Astrocyte (in vitro differentiated cells and primary cell): ENCODE results near the gene METTL25. TPM values are rescaled to one million over a fixed set of nuclear protein-coding genes. Genes with fewer than 3 reads are reported as not detected.

Experiments used
- DNase-seq: peaks from one replicate; pipeline ENCODE4 v3.0.0-alpha.2; 2010; ENCODE audit warnings: low read depth
- FAIRE-seq: peaks from 2 replicates; lab custom pipeline; 2011; peaks lifted over from hg19 to GRCh38; lab: Jason Lieb, UNC
- H2AFZ ChIP-seq: 2 replicates; pipeline ENCODE4 v1.6.0; 2012; ENCODE audit warnings: low read depth, low read length, inconsistent platforms
- H3K27ac ChIP-seq: 2 replicates; pipeline ENCODE4 v1.5.1; 2011; ENCODE audit warnings: low read depth, low read length, inconsistent platforms
- H3K27me3 ChIP-seq: 2 replicates; pipeline ENCODE4 v1.6.0; 2011; ENCODE audit warnings: low read length, inconsistent platforms; ENCODE audit not compliant: insufficient read depth
- H3K36me3 ChIP-seq: 2 replicates; pipeline ENCODE4 v1.5.1; 2011; ENCODE audit warnings: low read length, inconsistent platforms; ENCODE audit not compliant: insufficient read depth
- H3K4me1 ChIP-seq: 2 replicates; pipeline ENCODE4 v1.5.1; 2011; ENCODE audit warnings: low read length, inconsistent platforms; ENCODE audit not compliant: insufficient read depth
- H3K4me2 ChIP-seq: 2 replicates; pipeline ENCODE4 v1.6.0; 2012; ENCODE audit warnings: low read length, inconsistent platforms
- H3K4me3 ChIP-seq: 2 replicates; pipeline ENCODE4 v1.5.1; 2011; ENCODE audit warnings: low read depth, mild to moderate bottlenecking, low read length, inconsistent platforms; ENCODE audit not compliant: insufficient read depth
- H3K79me2 ChIP-seq: 2 replicates; pipeline ENCODE4 v1.6.0; 2012; ENCODE audit warnings: mild to moderate bottlenecking, low read length, inconsistent platforms; ENCODE audit not compliant: insufficient read depth
- H3K9ac ChIP-seq: 2 replicates; pipeline ENCODE4 v1.6.0; 2012; ENCODE audit warnings: mild to moderate bottlenecking, low read length, inconsistent platforms
- H3K9me3 ChIP-seq: 2 replicates; pipeline ENCODE4 v1.5.1; 2012; ENCODE audit warnings: low read depth, mild to moderate bottlenecking, low read length, inconsistent platforms; ENCODE audit not compliant: insufficient read depth
- H4K20me1 ChIP-seq: 2 replicates; pipeline ENCODE4 v1.6.0; 2012; ENCODE audit warnings: low read length, inconsistent platforms; ENCODE audit not compliant: insufficient read depth
- H3K27ac Mint-ChIP-seq: one replicate; pipeline ENCODE4 v1.8.0; 2021; ENCODE audit warnings: mild to moderate bottlenecking, mixed read lengths; ENCODE audit not compliant: unreplicated experiment
- H3K27me3 Mint-ChIP-seq: one replicate; pipeline ENCODE4 v1.8.0; 2021; ENCODE audit warnings: low read depth, mixed read lengths; ENCODE audit not compliant: unreplicated experiment
- H3K36me3 Mint-ChIP-seq: one replicate; pipeline ENCODE4 v1.8.0; 2021; ENCODE audit warnings: low read depth, mixed read lengths; ENCODE audit not compliant: unreplicated experiment
- H3K4me1 Mint-ChIP-seq: one replicate; pipeline ENCODE4 v1.8.0; 2021; ENCODE audit warnings: low read depth, mixed read lengths; ENCODE audit not compliant: unreplicated experiment
- H3K4me3 Mint-ChIP-seq: one replicate; pipeline ENCODE4 v1.8.0; 2021; ENCODE audit warnings: mild to moderate bottlenecking, moderate library complexity, mixed read lengths; ENCODE audit not compliant: unreplicated experiment
- H3K9me3 Mint-ChIP-seq: one replicate; pipeline ENCODE4 v1.8.0; 2021; ENCODE audit warnings: mild to moderate bottlenecking, mixed read lengths; ENCODE audit not compliant: unreplicated experiment
- EZH2 ChIP-seq: IDR thresholded peaks from 2 replicates; pipeline ENCODE4 v1.6.1; 2012; ENCODE audit warnings: mild to moderate bottlenecking, low read length, inconsistent platforms; ENCODE audit not compliant: insufficient read depth
- total RNA-seq: library from RNA; stranded (reverse); gene quantifications from 2 replicates; pipeline ENCODE4 v1.2.1, GENCODE V29; 2021
- TF ChIP-seq, protein P1 (sequence below): IDR thresholded peaks from 2 replicates; pipeline ENCODE4 v1.5.1; 2011; ENCODE audit warnings: low read depth, mild to moderate bottlenecking, inconsistent platforms, low read length, moderate library complexity; ENCODE audit not compliant: insufficient read depth

The METTL25 gene
- total RNA-seq, 1 donor from 2014 or later: 9.4 TPM

DNA sequence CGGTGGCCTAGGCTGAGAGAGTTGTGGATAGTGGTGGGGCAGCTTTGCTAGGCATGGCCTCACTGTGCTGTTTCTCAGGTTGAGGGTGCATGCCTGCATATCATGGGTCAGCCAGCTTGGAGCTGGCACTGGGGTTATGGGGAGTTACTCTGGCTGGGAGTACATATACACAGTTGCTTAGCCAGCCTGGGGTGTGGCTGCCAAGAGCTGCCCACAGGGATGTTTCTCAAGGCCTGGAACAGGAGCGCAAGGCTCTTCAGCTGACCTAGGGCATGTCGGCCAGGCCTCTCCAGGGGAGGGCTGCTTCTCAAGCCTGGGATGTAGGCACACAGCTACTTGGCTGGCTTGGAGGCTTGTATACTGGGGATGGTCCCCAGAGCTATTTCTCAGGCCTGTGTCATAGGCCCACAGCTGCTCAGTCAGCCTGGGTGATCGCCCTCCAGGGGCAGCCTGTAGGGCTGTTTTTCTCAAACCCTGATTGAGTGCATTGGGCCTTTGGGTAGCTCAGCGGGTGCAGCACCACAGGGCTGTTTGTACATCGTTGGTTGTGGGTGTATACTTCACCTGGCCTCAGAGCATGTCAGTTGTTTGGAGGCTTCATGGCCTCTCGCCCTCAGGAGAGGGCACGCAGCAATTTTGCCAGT, 114.9 kb downstream of the METTL25 start:
- Mint-ChIP-seq H3K27ac (no peak overlapping the region), H3K4me1 (peaks cover 2% of the 10 kb centered on the region), H3K36me3 (peaks cover 16% of the 10 kb centered on the region), H3K9me3 (no peaks in the 10 kb centered on the region), H3K4me3 (no peak overlapping the region), H3K27me3 (no peaks in the 10 kb centered on the region)
- H3K4me1 ChIP-seq: peaks cover 5% of the 10 kb centered on the region
- no peak for FAIRE-seq
- H4K20me1 ChIP-seq: no peaks in the 10 kb centered on the region
- H3K27ac ChIP-seq: no peak overlapping the region
- no peaks in the 10 kb centered on the region for H3K36me3 ChIP-seq
- no peaks in the 10 kb centered on the region for H3K27me3 ChIP-seq
- H3K9me3 ChIP-seq: no peaks in the 10 kb centered on the region
- no peak overlapping the region for H3K9ac ChIP-seq
- TF ChIP-seq, protein P1, sequence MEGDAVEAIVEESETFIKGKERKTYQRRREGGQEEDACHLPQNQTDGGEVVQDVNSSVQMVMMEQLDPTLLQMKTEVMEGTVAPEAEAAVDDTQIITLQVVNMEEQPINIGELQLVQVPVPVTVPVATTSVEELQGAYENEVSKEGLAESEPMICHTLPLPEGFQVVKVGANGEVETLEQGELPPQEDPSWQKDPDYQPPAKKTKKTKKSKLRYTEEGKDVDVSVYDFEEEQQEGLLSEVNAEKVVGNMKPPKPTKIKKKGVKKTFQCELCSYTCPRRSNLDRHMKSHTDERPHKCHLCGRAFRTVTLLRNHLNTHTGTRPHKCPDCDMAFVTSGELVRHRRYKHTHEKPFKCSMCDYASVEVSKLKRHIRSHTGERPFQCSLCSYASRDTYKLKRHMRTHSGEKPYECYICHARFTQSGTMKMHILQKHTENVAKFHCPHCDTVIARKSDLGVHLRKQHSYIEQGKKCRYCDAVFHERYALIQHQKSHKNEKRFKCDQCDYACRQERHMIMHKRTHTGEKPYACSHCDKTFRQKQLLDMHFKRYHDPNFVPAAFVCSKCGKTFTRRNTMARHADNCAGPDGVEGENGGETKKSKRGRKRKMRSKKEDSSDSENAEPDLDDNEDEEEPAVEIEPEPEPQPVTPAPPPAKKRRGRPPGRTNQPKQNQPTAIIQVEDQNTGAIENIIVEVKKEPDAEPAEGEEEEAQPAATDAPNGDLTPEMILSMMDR: no peak
- TF ChIP-seq EZH2: no peak
- no peak for DNase-seq
- no peaks in the 10 kb centered on the region for H3K79me2 ChIP-seq
- no peak overlapping the region for H3K4me3 ChIP-seq
- H2AFZ ChIP-seq: no peak overlapping the region
- no peak overlapping the region for H3K4me2 ChIP-seq

DNA sequence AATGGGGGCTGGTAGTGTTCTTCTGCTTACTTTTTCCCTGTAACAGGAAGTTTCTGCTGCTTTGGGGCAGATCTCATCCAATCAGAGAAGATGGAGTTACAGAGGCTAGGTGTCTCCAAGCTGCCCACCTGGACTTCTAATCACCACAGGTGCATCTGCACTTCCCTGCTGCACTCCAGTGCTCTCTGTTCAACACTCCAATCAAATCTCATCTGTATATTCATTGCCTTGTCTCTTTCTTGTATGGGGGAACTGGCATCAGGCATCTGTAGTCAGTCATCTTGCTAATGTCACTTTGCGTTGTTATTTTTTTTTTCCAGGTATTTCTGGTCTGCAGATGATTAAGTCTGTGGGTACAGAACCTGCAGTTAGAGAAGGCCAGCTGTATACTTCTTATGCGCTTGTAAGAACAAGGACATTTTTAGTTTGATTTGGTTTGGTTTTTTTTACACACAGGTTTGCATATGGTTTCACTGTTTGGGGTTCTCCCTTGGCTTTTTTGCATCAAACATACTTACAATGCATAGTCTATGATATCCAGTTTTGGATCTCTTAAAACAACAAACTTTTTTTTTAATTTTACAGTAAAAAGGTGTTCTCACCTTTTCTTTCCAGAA, 116.0 kb downstream of the METTL25 start:
- FAIRE-seq: no peak
- Histone ChIP-seq H3K4me2 (no peak overlapping the region), H3K4me3 (no peak overlapping the region), H4K20me1 (no peaks in the 10 kb centered on the region), H3K36me3 (no peaks in the 10 kb centered on the region), H3K4me1 (peaks cover 5% of the 10 kb centered on the region), H3K27ac (no peak overlapping the region), H2AFZ (no peak overlapping the region), H3K9me3 (no peaks in the 10 kb centered on the region), H3K79me2 (no peaks in the 10 kb centered on the region), H3K9ac (no peak overlapping the region), H3K27me3 (no peaks in the 10 kb centered on the region)
- Mint-ChIP-seq H3K27me3 (no peaks in the 10 kb centered on the region), H3K4me3 (no peak overlapping the region), H3K9me3 (no peaks in the 10 kb centered on the region), H3K4me1 (peaks cover 2% of the 10 kb centered on the region), H3K27ac (no peak overlapping the region), H3K36me3 (peaks cover 9% of the 10 kb centered on the region)
- no peak for DNase-seq
- TF ChIP-seq, protein P1: no peak
- no peak for TF ChIP-seq EZH2

DNA sequence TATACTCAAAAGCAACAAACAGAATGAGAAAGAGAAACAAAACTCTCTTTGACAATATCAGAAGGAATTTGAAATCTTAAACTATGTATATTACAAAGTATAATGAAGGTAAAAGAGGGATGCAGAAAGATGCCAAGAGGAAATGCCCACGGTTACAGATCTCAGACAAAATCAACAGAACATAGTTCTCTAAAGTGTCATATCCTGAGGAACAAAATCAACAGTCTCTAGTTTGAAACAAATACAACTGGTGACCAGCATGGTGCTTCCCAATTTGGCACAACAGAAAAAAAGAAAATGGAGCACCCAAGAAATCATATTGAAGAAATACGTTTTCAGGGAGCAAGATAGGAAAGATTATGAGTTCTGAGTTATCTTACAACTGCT, 116.5 kb downstream of the METTL25 start:
- H3K9ac ChIP-seq: no peak overlapping the region
- H3K4me1 ChIP-seq: peaks cover 5% of the 10 kb centered on the region
- Mint-ChIP-seq H3K4me1 (peaks cover 2% of the 10 kb centered on the region), H3K27ac (no peak overlapping the region), H3K9me3 (no peaks in the 10 kb centered on the region), H3K27me3 (no peaks in the 10 kb centered on the region), H3K4me3 (no peak overlapping the region), H3K36me3 (peaks cover 6% of the 10 kb centered on the region)
- H4K20me1 ChIP-seq: no peaks in the 10 kb centered on the region
- no peaks in the 10 kb centered on the region for H3K27me3 ChIP-seq
- H3K27ac ChIP-seq: no peak overlapping the region
- H3K9me3 ChIP-seq: no peaks in the 10 kb centered on the region
- no peaks in the 10 kb centered on the region for H3K36me3 ChIP-seq
- H2AFZ ChIP-seq: no peak overlapping the region
- H3K4me2 ChIP-seq: peak overlapping the region; percentile 53
- DNase-seq (peak; percentile 12), FAIRE-seq (no peak)
- no peaks in the 10 kb centered on the region for H3K79me2 ChIP-seq
- TF ChIP-seq EZH2: no peak
- TF ChIP-seq, protein P1: no peak
- H3K4me3 ChIP-seq: no peak overlapping the region
